Keratinocyte (primary cell): ENCODE results near the gene MAGI2. TPM values are rescaled to one million over a fixed set of nuclear protein-coding genes. Genes with fewer than 3 reads are reported as not detected.

ENCODE experiments used
- DNase-seq: peaks from one replicate; pipeline ENCODE4 v3.0.0-alpha.2; 2011; ENCODE audit warnings: low read depth, missing footprints, low spot score
- FAIRE-seq: peaks from 2 replicates; lab custom pipeline; 2011; peaks lifted over from hg19 to GRCh38; lab: Jason Lieb, UNC
- H2AFZ ChIP-seq: 2 replicates; pipeline ENCODE4 v1.6.0; 2012; ENCODE audit warnings: low read length, control low read depth, inconsistent platforms; ENCODE audit not compliant: control insufficient read depth
- H3K27ac ChIP-seq: 2 replicates; pipeline ENCODE4 v1.5.1; 2011; ENCODE audit warnings: low read length; ENCODE audit not compliant: control insufficient read depth, insufficient read depth
- H3K27me3 ChIP-seq: 3 replicates; pipeline ENCODE4 v1.6.0; 2011; ENCODE audit warnings: low read length; ENCODE audit not compliant: control insufficient read depth, insufficient read depth; ENCODE audit errors: extremely low read depth
- H3K36me3 ChIP-seq, 2 experiments: 2 replicates in 1 of 2; 3 replicates in 1 of 2; pipeline ENCODE4 v1.5.1; 2011; ENCODE audit warnings: low read length in 2 of 2, mild to moderate bottlenecking in 1 of 2; ENCODE audit not compliant: control insufficient read depth in 2 of 2, insufficient read depth in 2 of 2; ENCODE audit errors: extremely low read depth in 1 of 2
- H3K4me1 ChIP-seq: 3 replicates; pipeline ENCODE4 v1.5.1; 2011; ENCODE audit warnings: low read length; ENCODE audit not compliant: control insufficient read depth, insufficient read depth; ENCODE audit errors: extremely low read depth
- H3K4me2 ChIP-seq: 3 replicates; pipeline ENCODE4 v1.6.0; 2011; ENCODE audit warnings: low read depth, low read length; ENCODE audit not compliant: control insufficient read depth, insufficient read depth; ENCODE audit errors: extremely low read depth
- H3K4me3 ChIP-seq, 3 experiments: fragments of 200-600 bp in 1 of 3; sonication (generic) in 1 of 3; 2 replicates in 2 of 3; 3 replicates in 1 of 3; pipeline ENCODE4 v1.5.1; 2011 to 2016; ENCODE audit warnings: low read length in 3 of 3, mild to moderate bottlenecking in 3 of 3, control low read depth in 2 of 3, inconsistent platforms in 1 of 3, low read depth in 1 of 3, mixed read lengths in 1 of 3, mixed run types in 1 of 3, moderate library complexity in 1 of 3; ENCODE audit not compliant: control insufficient read depth in 2 of 3, insufficient read depth in 2 of 3; ENCODE audit errors: extremely low read depth in 1 of 3
- H3K79me2 ChIP-seq: 2 replicates; pipeline ENCODE4 v1.6.0; 2012; ENCODE audit warnings: low read length; ENCODE audit not compliant: control insufficient read depth, insufficient read depth
- H3K9ac ChIP-seq: 3 replicates; pipeline ENCODE4 v1.6.0; 2011; ENCODE audit warnings: low read length; ENCODE audit not compliant: control insufficient read depth, insufficient read depth; ENCODE audit errors: extremely low read depth
- H3K9me1 ChIP-seq: 3 replicates; pipeline ENCODE4 v1.6.0; 2011; ENCODE audit warnings: low read length; ENCODE audit not compliant: control insufficient read depth, insufficient read depth; ENCODE audit errors: extremely low read depth
- H3K9me3 ChIP-seq: 2 replicates; pipeline ENCODE4 v1.5.1; 2012; ENCODE audit warnings: low read depth, low read length; ENCODE audit not compliant: control insufficient read depth
- H4K20me1 ChIP-seq: 3 replicates; pipeline ENCODE4 v1.6.0; 2011; ENCODE audit warnings: low read length; ENCODE audit not compliant: control insufficient read depth, insufficient read depth; ENCODE audit errors: extremely low read depth
- CTCF ChIP-seq, 3 experiments: IDR thresholded peaks in 1 of 3; conservative IDR thresholded peaks in 1 of 3; optimal IDR thresholded peaks in 1 of 3; 2 replicates in 2 of 3; 3 replicates in 1 of 3; pipeline versions ENCODE3 to v1.5.1; 2011; ENCODE audit warnings: low read length in 3 of 3, mild to moderate bottlenecking in 3 of 3, moderate library complexity in 2 of 3, control low read depth in 1 of 3, inconsistent platforms in 1 of 3; ENCODE audit not compliant: insufficient read depth in 2 of 3; ENCODE audit errors: extremely low read depth in 1 of 3
- EZH2 ChIP-seq: IDR thresholded peaks from one replicate; pipeline ENCODE4 v1.6.1; 2012; ENCODE audit warnings: inconsistent platforms, mild to moderate bottlenecking, low read length, moderate library complexity
- dilution Hi-C: fragments of 300-500 bp; cut with MboI; formaldehyde crosslinking; loops from one replicate; pipeline ENCODE4 v1.7.0; 2020; ENCODE audit warnings: low sequenced_read_pairs; ENCODE audit not compliant: extremely low pct_ligation_motif_present
- polyA plus RNA-seq, 5 experiments: library from polyadenylated mRNA; depleted of rRNA in 3 of 5; stranded (reverse) in 3 of 5; stranded (forward) in 1 of 5; unstranded in 1 of 5; fragments of >200 nt; gene quantifications; 1 replicate in 1 of 5; 2 replicates in 3 of 5; 3 replicates in 1 of 5; pipeline versions ENCODE4 v1.2.1 to v1.2.3, GENCODE V29; 2011 to 2012; ENCODE audit warnings: missing spikeins in 2 of 5, low read depth in 1 of 5, low replicate concordance in 1 of 5

MAGI2 gene
- polyA plus RNA-seq, 1 donor (not counting 4 experiments of a cell fraction or from before 2014, with no cell fraction given): 0.07 TPM

GRCh38 chr7:77985232-77985973 is 1468.1 kb downstream of the MAGI2 start:
- no peak for FAIRE-seq
- Histone ChIP-seq H3K79me2 (no peaks in the 10 kb centered on the region), H3K27me3 (peaks cover 4% of the 10 kb centered on the region)

GRCh38 chr7:77983973-77984372 is 1469.5 kb downstream of the MAGI2 start:
- Histone ChIP-seq H2AFZ (no peak overlapping the region), H3K4me1 (no peaks in the 10 kb centered on the region), H3K9ac (no peak overlapping the region), H3K36me3 (no peaks in the 10 kb centered on the region), H3K9me3 (no peaks in the 10 kb centered on the region), H3K79me2 (no peaks in the 10 kb centered on the region), H3K27ac (no peak overlapping the region), H3K4me2 (no peak overlapping the region), H4K20me1 (no peaks in the 10 kb centered on the region), H3K4me3 (no peak overlapping the region), H3K27me3 (peaks cover 4% of the 10 kb centered on the region), H3K9me1 (no peaks in the 10 kb centered on the region)
- no peak for DNase-seq
- no peak for TF ChIP-seq CTCF (optimal IDR thresholded peaks at IDR 0.05 in 1 of 3, IDR thresholded peaks at IDR 0.05 in 1 of 3, conservative IDR thresholded peaks at IDR 0.05 in 1 of 3; ENCODE audit: extremely low read depth in 1 of 3, insufficient read depth in 2 of 3, low read length in 3 of 3)
- no peak for TF ChIP-seq EZH2
- dilution Hi-C loops: no loop called here
- no peak for FAIRE-seq

More at GRCh38 chr7:77985232-77985973, 1468.1 kb downstream of the MAGI2 start:
- H3K9me3 ChIP-seq: no peaks in the 10 kb centered on the region
- no peaks in the 10 kb centered on the region for H3K36me3 ChIP-seq
- H3K9ac ChIP-seq: no peak overlapping the region
- H3K4me3 ChIP-seq: no peak overlapping the region
- H3K4me1 ChIP-seq: no peaks in the 10 kb centered on the region
- H3K4me2 ChIP-seq: no peak overlapping the region
- H2AFZ ChIP-seq: no peak overlapping the region
- dilution Hi-C loops: no loop called here
- DNase-seq: no peak
- H4K20me1 ChIP-seq: no peaks in the 10 kb centered on the region
- no peaks in the 10 kb centered on the region for H3K9me1 ChIP-seq
- TF ChIP-seq EZH2 (no peak), CTCF (optimal IDR thresholded peaks at IDR 0.05 in 1 of 3, IDR thresholded peaks at IDR 0.05 in 1 of 3, conservative IDR thresholded peaks at IDR 0.05 in 1 of 3; ENCODE audit: extremely low read depth in 1 of 3, insufficient read depth in 2 of 3, low read length in 3 of 3) (no peak)
- H3K27ac ChIP-seq: no peak overlapping the region
